ENCODE results near the gene NR0B2.

The NR0B2 gene

DNA sequence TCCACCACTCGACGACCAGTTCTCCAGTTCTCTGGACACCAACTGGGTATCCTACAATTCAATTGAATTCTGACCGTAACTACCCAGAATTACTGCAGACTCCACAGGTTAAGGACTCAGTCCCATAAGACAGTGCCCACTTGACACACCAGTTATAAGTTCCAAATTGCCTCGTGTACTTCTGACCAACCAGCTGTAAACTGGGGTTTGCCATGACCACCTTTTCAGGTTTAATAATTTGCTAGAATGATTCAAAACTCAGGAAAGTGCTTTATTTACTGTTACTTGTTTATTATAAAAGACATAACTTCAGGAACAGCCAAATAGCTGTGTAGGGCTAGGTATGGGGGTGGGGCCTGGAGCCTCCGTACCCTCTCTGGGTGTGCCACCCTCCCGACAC is 23.0 kb upstream of the NR0B2 start:
- DNase-seq (ENCODE audit: low spot score): no peak

DNA sequence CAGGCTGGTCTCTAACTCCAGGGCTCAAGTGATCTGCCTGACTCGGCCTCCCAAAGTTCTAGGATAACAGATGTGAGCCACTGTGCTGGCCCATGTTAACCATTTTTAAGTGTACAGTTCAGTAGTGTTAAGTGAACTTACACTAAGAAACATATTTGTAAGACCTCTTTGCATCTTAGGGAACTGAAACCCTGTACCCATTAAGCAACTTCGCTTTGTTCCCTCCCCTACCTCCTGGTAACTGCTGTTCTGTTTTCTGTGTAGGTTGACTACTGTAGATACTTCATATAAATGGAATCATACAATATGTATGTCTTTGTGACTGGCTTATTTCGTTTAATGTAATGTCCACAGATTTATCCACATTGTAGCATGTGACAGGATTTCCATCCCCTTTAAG is 18.8 kb upstream of the NR0B2 start:
- DNase-seq (ENCODE audit: low spot score): no peak

DNA sequence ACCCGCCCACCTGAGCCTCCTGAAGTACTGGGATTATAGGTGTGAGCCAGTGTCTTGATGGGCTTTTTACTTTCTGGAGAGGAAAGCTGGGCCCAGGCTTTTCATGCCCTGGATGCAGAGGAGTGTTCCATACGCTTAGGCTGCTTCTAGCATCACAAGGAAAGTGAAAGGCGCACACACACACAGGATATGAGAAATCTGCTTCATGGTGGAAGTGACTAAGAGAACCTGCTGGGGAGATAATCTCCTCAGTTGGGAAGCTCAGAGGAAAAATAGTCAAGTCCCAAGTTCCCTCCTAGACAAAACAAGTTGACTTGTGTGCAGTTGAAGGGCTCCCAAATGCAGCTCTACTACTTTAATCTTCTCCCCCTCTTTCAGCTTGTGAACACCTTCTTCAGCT is 9.9 kb upstream of the NR0B2 start:
- peak; percentile 32 for DNase-seq (ENCODE audit: low spot score)

DNA sequence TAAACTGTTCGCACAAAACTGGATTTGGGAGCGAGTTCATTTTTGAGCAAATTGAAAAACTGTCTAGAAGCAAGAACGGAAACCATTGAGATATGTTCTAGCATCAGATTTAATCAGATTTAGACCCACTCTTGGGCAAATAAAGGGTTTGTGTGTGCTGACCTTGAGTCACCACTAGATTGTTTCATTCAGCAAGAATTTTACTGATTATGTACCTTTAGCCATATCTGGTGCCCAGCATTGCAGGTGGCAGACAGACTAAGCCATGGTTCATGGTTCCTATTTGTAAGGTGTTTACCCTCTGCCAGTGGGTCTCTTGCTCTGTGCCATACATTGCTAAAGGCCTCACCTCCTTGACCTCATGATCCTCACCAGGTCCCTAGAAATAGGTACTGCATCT is 9.1 kb upstream of the NR0B2 start:
- DNase-seq (ENCODE audit: low spot score): peak; percentile 62

DNA sequence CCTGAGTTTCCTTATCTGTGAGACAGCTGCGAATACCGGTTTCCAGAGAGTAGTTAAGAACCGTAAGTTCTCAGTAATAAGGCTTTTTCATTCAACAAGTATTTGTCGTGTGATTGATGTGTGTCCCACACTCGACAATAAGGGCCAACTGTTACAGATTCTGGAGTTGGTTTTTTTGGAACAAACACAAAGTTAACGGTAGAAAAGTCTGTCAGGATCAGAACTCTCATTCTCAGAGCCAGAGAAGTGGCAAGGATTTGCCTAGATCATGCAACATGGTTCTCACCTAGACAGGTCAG is 8.6 kb upstream of the NR0B2 start:
- DNase-seq (ENCODE audit: low spot score): no peak

DNA sequence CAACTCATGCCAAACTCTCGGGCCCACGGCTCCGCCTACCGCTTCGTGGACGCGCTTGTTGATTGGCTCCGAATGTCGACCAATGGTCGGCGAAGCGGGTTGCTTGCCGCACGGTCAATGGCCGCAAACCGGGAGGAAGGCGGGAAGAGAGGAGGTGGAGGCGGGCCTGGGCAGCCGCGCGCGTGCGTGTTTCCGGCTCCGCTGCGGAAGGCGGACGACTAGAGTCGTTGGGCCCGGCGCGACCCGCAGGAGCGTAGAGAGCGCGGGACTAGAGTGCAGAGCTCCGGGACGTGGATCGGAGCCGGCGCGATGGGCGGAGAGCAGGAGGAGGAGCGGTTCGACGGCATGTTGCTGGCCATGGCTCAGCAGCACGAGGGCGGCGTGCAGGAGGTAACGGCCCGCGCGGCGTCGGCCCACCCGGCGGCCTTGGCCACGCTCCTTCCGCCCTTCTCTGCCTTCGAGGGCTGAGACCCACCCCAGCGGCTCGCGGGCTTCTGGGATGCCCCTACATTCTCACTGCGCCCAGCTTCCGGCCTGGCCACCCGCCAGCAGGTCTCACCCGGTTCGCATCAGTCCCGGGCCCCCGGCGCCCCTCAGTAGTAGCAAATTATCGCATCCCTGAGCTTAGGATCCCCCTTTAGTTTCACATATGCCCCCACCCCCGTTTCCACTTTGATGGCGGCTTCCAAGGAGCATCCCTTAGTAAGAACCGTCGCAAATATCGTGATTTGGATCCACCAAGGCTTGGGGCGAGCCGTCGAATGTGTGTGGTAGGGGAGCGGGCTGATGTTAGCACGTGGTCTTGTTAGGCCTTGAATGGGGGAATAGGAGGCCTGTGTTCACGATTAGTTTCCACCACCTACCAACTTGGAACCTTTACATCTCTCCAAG is 8.0 kb upstream of the NR0B2 start, which contains the start of gene NUDC:
NUDC (plus strand) TSS at position 204 of the 891 bp plus-strand sequence; CDS start at position 310, 106 bp downstream.
- DNase-seq (ENCODE audit: low spot score): peak; percentile 98

DNA sequence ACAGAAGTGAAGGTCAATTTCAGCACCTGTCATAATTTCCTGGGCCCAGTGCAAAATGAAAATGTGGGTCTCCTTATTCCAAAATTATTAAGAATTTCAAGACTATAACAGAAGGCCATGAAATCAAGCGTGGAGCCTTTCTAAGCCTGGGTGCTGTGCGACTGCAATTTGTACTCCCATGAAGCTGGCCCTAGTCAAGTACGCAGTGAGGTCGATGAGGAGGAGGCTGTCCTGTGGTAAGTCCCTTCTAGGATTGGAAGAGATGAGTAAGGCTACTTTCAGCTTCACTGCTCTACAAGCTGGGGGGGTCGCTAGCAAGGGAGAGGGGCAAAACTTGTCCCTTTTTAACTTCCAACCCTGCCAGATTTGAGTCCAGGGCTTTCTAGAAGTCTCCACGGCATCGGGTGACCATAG is 7.4 kb upstream of the NR0B2 start:
- no peak for DNase-seq (ENCODE audit: low spot score)

DNA sequence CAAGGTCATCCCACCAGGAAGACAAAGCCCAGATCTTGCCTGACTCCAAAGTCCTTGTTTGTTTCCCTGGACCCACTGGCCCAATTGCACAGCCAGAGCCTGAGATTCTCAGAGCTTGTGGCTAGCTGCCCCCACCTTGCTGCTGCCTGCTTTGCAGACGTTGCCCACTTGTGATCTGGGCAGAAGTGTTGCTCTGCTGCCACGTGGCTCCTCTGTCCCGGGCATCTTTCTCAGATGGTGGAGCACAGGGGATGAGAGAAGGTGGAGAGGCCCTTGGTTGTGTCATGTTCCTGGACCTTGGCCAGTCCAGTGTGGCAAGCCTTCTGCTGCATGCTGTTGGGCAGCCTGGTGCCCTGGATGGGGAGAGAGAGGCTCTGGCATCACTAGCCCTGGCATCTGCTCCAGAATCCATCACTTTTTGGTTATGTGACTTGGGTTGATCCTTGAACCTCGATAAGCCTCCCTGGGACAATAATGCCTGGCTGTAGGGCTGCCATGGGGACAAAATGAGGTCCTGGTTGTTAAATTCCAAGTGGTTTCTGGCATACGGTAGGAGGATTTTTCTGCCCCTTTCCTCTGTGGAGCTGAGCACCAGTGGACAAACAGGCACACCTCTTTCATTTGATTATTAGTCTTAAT is 1.5 kb upstream of the NR0B2 start:
- DNase-seq (ENCODE audit: low spot score): peak; percentile 9

DNA sequence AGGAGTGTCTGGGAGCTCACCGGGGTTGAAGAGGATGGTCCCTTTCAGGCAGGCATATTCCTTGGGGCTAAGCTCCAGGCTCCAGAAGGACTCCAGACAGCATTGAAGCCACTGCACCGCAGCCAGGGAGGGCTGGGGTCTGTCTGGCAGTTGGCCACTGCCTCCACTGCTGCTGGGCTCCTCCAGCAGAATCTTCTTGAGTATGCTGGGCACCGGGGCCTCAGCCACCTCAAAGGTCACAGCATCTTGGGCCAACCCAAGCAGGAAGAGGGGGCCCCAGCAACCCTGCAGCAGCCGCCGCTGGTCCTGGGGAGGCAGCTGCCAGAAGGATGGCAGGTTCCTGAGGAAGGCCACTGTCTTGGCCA is 404 bp downstream of the NR0B2 start:
- DNase-seq (ENCODE audit: low spot score): no peak

DNA sequence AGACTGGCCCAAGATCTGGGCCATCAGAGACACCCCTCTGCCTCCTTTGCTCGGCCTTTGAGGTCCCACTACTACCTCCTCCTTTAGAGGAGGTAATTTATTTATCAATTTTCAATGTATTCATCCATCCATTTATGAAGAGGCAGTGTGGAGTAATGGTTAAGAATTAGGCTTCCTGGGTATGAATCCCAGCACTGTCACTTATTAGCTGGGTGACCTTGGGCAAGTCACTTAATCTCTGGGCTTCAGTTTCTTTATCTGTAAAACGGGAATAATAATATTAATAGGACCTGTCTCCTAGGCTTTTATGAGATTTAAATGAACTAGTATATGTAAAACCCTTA is 1.7 kb downstream of the NR0B2 start:
- DNase-seq (ENCODE audit: low spot score): no peak

DNA sequence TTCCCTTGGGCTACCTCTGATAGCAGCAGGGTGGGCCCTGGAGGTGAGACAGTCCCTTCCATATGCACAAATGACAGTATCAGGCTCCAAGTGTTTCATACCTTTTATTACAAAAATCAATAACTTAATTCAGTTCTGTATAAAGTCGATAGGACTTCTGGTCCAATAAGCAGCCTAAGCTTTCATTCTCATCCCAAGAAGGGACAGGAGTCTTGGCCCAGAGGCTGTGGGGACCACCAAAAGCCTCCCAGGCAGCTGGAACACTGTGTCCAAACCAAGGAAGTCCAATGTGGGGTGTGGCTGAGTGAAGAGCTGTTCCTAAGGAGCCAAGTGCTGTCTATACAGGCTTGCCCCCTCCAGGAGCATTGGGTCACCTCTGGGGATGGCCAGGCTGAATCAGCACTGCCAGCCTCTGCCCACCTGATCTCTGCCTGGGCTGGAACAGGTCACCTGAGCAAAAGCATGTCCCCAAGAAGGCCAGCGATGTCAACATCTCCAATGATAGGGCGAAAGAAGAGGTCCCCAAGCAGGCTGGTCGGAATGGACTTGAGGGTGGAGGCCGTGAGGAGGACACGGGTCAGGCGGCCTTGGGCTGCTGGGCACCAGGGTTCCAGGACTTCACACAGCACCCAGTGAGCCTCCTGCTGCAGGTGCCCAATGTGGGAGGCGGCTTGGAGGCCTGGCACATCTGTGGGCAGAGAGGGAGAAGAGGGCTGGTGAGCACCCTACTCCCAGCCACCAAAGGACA is 2.2 kb downstream of the NR0B2 start:
- DNase-seq (ENCODE audit: low spot score): no peak

DNA sequence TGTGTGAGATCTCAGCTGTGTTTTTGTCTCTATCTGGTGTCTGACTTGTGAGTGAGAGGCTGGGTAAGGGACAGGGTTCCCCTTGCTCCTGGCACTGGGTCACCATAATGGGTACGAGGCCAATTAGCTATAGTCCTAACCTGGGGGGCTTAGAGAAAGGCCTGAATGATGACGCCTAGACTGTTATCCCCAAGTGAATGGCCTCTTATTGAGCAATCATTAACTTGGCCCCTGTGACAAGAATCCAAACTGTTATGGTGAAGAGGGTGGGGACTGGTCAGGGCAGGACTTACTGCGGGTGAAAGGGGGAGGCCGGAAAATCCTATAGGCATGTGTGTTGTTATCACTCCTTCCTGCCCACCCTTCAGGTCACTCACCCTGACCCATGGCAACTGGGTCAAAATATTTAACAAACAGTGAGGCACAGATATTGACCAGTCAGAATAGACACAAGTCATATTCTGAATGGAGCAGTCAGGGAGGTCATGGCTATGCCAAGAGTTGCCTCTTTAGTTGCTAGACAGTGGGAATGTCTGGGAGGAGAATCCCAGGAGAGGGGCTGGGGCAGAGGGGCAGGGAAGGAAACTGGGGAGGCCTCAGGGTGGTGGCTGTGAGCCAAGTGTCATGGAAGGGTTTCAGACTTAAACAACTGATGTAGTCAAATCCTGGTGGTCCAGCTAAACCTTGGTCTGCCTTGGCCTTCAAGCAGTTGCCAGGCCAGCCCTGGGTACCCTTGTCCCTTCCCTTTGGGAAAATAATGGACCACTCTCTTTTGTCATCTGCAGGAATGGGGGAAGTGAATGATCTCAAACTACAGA is 3.2 kb downstream of the NR0B2 start:
- peak; percentile 54 for DNase-seq (ENCODE audit: low spot score)

DNA sequence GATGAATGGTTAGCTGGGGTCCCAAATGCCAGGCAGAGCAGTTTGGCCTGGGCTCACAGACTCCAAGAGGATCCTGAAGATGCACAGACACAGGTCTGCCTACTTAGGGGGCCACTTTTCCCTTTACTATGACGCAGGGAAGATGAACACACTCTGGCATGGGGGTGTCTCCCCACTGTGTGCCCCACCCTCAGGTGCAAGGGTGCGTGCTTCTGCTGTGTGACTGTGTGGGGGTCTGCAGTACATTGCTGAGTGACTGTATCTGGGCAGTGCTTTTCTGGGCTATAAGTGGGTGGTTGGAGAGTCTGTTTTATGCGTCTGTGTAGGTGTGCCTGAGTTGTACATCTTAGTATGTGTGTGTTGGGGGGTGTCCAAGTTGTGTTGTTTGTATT is 3.8 kb downstream of the NR0B2 start:
- no peak for DNase-seq (ENCODE audit: low spot score)

DNA sequence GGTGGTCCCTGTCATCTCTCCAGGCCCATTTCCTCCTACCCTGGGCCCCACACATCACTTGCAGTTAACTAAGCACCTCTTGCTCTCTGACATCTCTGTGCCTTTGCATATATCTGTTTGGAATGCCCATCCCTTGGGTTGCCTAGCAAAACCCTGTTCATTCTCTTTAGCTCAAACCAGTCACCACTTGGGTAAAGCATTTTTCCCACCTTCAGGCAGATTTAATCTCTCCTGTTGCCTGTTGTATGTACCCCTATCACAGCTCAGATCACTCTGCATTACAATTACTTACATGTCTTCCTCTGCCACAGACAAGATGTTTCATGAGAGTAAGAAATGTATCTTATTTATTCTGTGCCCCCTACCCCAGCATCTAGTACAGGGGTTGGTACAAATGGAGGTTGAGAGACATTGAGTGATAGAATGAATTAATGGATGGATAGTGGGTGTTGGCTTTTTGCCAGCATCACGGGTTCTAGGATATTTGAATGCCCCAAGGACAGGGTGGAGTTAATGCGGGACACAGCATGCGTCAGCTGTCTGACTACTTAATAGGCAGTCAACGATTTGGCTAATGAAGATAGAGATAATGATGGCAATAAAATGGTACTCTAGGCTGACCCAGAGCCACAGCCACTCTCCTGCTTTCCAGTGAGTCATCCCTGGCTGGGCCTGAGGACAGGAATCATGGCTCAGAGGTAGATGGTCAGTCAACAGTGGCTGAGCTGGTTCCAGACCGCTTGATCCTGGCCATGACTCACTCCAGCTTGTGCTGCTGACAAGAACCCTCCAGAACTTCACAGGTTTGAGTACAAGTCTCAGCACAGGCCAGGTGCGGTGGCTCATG is 6.5 kb downstream of the NR0B2 start:
- DNase-seq (ENCODE audit: low spot score): peak; percentile 98

DNA sequence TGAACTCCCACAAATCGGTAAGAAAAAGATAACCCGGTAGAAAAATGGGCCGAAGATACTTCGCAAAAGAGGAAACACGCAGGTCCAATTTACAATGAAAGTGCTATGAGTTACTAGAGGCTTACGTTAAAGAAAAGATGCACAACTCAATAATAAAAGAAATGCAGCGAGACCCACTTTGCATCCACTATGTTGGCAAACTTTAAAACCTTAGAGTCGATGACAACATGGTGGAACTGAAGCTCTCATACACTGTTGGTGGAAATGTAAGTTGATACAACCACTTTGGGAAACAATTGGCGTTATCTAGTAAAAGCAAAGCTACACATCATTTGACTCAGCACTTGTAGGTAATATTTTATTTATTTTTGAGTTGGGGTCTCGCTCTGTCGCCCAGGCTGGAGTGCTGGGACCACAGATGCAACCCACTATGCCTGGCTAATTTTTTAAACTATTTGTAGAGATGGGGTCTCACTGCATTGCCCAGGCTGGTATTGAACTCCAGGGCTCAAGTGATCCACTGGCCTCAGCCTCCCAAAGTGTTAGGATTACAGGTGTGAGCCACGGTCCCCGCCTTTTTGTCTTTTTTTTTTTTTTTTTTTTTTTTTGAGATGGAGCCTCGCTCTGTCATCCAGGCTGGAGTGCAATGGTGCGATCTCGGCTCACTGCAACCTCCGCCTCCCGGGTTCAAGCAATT is 12.8 kb downstream of the NR0B2 start:
- DNase-seq (ENCODE audit: low spot score): no peak

DNA sequence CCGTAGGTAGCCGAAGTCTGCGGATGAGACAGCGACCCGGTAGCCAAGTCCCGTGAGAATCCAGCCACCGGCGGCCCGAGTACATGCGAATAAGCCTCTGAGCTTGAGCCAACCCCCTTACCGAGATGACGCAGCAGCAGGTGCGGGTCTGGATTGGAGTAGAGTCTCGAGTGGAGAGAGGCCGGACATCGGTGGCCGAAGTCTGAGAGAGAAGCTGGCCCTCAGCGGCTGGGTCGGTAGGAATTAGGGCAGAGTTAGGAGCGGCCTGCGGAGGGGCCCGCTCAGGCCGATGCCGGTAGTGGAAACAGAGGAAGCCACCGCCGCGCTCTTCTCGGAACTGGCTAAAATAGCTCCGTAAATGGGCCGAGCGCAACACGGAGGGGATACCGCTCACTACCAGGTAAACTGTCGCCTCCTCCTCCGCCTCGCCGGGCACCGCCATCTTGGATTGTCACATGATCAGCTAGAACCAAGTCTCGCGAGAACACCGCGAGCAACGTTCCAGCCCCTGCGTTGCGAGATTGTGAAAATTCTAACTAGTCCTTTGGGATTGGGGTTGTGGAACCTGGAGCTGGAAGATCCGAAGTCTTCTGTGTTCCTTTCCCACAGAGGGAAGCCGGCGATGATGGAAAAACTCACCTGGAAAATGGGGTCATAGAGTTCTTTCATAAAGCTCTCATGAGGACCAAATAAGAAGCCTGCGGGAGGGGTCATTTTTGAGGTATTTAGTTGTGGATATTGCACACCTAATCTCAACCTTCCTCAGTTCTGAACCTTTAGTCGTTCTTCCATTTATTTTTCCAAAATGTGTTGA is 13.6 kb downstream of the NR0B2 start, which contains the start of gene GPATCH3:
GPATCH3 (minus strand) TSS at position 467 of the 814 bp plus-strand sequence; CDS start at position 442, 25 bp downstream.
- peak; percentile 94 for DNase-seq (ENCODE audit: low spot score)

DNA sequence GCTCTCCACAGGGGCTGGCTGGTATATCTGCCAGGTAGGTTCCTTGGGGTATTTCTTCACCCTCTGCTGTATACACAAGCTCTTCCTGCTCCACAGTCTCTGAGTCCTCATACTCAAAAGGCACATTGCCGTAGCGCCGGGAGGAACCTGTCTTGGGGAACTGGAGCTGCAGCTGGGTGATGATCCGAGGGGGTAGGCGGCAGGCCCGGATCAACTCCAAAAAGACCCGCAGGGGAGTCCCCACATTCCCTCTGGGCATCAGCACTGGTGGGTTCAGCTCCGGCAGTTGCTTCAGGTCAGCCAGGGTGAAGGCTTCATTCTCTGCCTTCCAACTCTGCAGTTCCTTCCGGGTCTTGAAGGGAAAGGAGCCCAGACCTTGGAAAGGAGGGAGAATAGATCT is 16.4 kb downstream of the NR0B2 start:
- no peak for DNase-seq (ENCODE audit: low spot score)

DNA sequence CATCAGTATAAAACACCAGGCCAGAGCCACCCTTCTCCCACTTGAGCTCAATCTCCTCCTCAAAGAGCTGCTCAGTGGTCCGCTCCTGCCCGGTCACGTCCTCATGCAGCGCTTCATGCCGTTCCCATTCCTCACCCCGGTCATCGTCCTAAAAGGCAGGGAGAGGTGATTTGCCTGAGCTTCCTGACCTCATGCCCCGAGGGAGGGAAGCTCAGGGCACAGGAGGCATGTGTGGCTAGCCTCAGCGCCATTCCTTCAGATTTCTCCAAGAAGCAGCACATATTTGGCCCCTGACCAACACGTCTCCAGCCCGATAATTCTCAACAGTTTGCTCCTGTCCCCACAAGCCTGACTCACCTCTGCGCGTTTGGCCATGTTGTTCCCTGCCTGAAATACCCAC is 19.5 kb downstream of the NR0B2 start:
- no peak for DNase-seq (ENCODE audit: low spot score)

DNA sequence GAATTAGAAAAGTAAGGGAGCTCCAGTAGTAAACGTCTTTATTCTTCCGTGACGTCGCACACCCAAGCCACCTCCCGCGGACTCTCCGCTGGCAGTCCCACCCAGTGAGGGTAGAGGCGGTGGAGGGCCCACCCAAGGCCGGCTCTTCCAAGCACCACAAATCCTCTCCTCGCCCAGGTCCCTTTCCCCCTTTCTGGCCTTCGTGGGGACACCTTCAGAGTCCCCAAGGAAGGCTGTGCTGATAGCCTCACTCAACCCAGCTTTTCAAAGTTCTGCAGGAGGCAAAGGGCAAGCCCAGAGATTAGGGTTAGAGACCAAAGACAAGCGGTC is 23.3 kb downstream of the NR0B2 start:
- DNase-seq (ENCODE audit: low spot score): no peak
